Activated CD8-positive, alpha-beta T cell treated with anti-CD3 and anti-CD28 coated beads for 36 hours (primary cell): ENCODE data around the gene SYNRG. TPM values are rescaled to one million over a fixed set of nuclear protein-coding genes. Genes with fewer than 3 reads are reported as not detected.
A peak's percentile ranks its signal among the peaks of the same experiment; 100 is the strongest.

Source experiments
- ATAC-seq: fragments of 200-7000 bp; cut with Tn5 transposase; one replicate; pipeline ENCODE4 v1.10.0; 2021; ENCODE audit warnings: mild to moderate bottlenecking, moderate library complexity
- CTCF ChIA-PET: fragments of 350-600 bp; sonication (Branson Sonifier 250); formaldehyde crosslinking; loops from one replicate; lab custom pipeline; 2021; ENCODE audit warnings: antibody characterized with exemption; lab: Charles Lee
- POLR2A ChIA-PET: fragments of 350-600 bp; sonication (Branson Sonifier 250); formaldehyde crosslinking; loops from one replicate; lab custom pipeline; 2021; ENCODE audit warnings: antibody characterized with exemption; lab: Charles Lee
- DNase-seq: peaks from one replicate; pipeline ENCODE4 v3.0.0-alpha.2; 2020
- H3K27ac Mint-ChIP-seq: one replicate; pipeline ENCODE4 v1.8.0; 2021; ENCODE audit warnings: mild to moderate bottlenecking, mixed read lengths
- H3K27me3 Mint-ChIP-seq: one replicate; pipeline ENCODE4 v1.8.0; 2021; ENCODE audit warnings: mixed read lengths
- H3K36me3 Mint-ChIP-seq: one replicate; pipeline ENCODE4 v1.8.0; 2021; ENCODE audit warnings: low read depth, mixed read lengths
- H3K4me1 Mint-ChIP-seq: one replicate; pipeline ENCODE4 v1.8.0; 2021; ENCODE audit warnings: low read depth, mixed read lengths
- H3K4me3 Mint-ChIP-seq: one replicate; pipeline ENCODE4 v1.8.0; 2021; ENCODE audit warnings: mild to moderate bottlenecking, moderate library complexity, mixed read lengths
- H3K9me3 Mint-ChIP-seq: one replicate; pipeline ENCODE4 v1.8.0; 2021; ENCODE audit warnings: mixed read lengths
- intact Hi-C: fragments of 100-400 bp; cut with micrococcal nuclease; formaldehyde crosslinking; loops from one replicate; pipeline ENCODE4 v1.10.0; 2022
- total RNA-seq, 2 experiments: library from RNA; stranded (reverse); gene quantifications; one replicate each; pipeline ENCODE4 v1.2.3, GENCODE V29; 2021
- TF ChIP-seq, protein P1 (sequence below): fragments of 200-600 bp; IDR thresholded peaks from one replicate; pipeline ENCODE4 v1.8.0; 2022; ENCODE audit warnings: antibody characterized with exemption, mild to moderate bottlenecking

SYNRG gene
- total RNA-seq, 2 experiments from 2014 or later, result 35.4 to 43.1 TPM

DNA sequence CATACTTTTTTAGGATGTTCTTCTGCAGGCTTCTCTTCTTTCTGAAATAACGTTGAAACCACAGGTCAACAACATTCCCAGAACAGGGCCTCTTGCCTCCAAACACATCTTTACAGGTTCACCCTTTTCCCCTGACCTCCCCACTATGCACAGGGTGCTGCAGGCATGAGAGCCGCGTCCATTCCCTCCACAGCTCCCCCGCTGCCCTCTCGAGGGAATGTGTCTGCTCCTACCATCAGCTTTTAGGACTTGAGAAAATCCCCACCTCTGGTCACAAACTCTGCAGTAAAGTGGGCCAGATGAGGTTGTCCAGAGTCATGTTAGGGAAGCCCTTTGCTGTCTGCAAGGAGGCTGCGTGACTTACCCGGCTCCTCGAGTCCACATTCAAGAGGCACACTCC is 89.0 kb downstream of the SYNRG start:
- H3K4me1 Mint-ChIP-seq, result peaks cover 10% of the 10 kb centered on the region
- ATAC-seq (no peak), DNase-seq (no peak)
- H3K27me3 Mint-ChIP-seq, result no peaks in the 10 kb centered on the region
- H3K27ac Mint-ChIP-seq, result peak overlapping the region; percentile 23
- ChIA-PET CTCF (no interaction called here), POLR2A (no interaction called here)
- TF ChIP-seq, protein P1, sequence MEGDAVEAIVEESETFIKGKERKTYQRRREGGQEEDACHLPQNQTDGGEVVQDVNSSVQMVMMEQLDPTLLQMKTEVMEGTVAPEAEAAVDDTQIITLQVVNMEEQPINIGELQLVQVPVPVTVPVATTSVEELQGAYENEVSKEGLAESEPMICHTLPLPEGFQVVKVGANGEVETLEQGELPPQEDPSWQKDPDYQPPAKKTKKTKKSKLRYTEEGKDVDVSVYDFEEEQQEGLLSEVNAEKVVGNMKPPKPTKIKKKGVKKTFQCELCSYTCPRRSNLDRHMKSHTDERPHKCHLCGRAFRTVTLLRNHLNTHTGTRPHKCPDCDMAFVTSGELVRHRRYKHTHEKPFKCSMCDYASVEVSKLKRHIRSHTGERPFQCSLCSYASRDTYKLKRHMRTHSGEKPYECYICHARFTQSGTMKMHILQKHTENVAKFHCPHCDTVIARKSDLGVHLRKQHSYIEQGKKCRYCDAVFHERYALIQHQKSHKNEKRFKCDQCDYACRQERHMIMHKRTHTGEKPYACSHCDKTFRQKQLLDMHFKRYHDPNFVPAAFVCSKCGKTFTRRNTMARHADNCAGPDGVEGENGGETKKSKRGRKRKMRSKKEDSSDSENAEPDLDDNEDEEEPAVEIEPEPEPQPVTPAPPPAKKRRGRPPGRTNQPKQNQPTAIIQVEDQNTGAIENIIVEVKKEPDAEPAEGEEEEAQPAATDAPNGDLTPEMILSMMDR, result no peak
- intact Hi-C loops, result loop anchor here (10.0 kb wide), 1 partner anchor 275 kb away; no protein-coding TSS in a partner anchor
- no peak overlapping the region for H3K4me3 Mint-ChIP-seq
- peaks cover 27% of the 10 kb centered on the region for H3K36me3 Mint-ChIP-seq
- H3K9me3 Mint-ChIP-seq, result no peaks in the 10 kb centered on the region

DNA sequence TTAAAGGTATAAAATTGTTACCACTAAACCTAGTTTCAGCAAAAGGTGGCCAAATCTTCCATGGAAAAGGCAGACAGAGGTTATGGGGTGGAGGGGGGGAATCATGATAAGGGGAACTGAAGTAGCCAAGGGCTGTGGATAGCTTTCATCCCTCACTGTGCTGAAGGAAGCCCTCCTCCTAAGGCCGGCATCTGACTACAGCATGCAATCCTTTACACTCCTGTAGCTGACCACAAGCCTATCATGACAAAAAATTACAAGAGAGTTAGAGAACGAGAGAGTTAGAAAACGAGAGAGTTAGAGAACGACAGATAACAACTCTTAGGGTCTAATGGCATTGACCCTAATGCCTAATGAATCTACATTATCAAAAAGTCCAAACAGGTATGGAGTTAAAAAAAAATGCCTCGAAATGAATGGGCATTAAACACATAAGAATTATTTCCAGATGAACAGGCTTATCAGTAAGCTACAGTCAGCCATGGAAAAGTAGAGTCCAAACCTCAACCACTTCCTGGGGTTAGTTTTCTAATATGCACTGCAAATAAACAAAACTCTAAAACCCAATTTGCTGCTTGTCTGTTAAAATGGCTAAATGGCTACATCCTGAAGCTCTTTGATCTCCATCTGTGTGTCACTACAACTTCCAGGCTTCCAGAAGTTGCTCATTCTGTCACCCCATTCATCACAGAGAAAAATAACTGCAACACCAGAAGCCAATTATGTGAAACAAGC is 89.8 kb downstream of the SYNRG start:
- H3K27me3 Mint-ChIP-seq, result no peaks in the 10 kb centered on the region
- H3K4me3 Mint-ChIP-seq, result no peak overlapping the region
- intact Hi-C loops, result no loop called here
- ChIA-PET POLR2A (no interaction called here), CTCF (interaction anchor here (1.1 kb wide), 1 partner anchor 8 kb away, joined by 5 read pairs; no protein-coding TSS in a partner anchor)
- no peaks in the 10 kb centered on the region for H3K9me3 Mint-ChIP-seq
- peaks cover 10% of the 10 kb centered on the region for H3K4me1 Mint-ChIP-seq
- peak overlapping the region; percentile 74 for H3K27ac Mint-ChIP-seq
- DNase-seq (no peak), ATAC-seq (no peak)
- TF ChIP-seq, protein P1, result no peak
- peaks cover 25% of the 10 kb centered on the region for H3K36me3 Mint-ChIP-seq

DNA sequence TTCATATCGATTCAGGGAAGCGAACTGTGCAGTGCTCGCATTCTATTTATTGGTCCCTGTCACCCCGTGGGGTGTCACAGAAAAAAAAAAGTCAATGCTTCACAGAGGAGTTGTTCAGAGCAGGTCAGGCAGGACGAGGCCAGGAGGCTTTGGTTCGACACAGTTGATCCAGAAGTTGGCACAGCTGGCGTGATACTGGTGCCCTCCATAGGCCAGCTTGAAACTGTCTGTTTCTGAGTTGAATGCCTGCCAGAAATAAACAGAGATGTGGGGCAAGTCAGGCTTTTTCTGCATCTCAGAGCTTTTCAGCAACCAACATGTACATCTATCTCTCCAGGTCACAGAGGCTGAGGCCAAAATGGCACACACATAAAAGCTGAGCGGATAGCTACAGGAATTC is 90.4 kb downstream of the SYNRG start:
- H3K4me3 Mint-ChIP-seq, result no peak overlapping the region
- ATAC-seq, result no peak
- H3K27me3 Mint-ChIP-seq, result no peaks in the 10 kb centered on the region
- TF ChIP-seq, protein P1, result no peak
- H3K4me1 Mint-ChIP-seq, result peaks cover 8% of the 10 kb centered on the region
- CTCF ChIA-PET, result interaction anchor here (0.6 to 1.1 kb wide), 2 partner anchors 9 to 297 kb away, joined by 3 to 5 read pairs; no protein-coding TSS in a partner anchor
- POLR2A ChIA-PET, result no interaction called here
- peak overlapping the region; percentile 74 for H3K27ac Mint-ChIP-seq
- intact Hi-C loops, result no loop called here
- no peaks in the 10 kb centered on the region for H3K9me3 Mint-ChIP-seq
- H3K36me3 Mint-ChIP-seq, result peaks cover 24% of the 10 kb centered on the region
- no peak for DNase-seq

DNA sequence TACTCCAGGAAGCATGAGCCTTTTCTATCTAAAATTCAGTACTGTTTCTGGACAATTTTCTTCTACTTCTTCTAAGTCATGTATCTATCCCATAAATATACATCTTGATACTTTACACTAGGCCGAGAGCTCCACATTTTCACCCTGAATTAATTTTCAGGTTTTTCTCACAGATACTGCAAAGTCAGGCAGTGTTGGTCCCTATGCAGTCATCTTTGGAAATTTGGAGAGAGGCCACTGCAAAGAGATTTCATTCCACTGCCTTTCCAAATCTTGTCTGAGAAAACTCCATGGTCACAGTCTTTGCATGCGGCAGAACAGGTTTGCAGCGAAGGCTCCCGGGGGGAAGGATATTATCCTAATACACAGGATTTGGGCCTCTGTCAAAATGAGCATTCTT is 91.3 kb downstream of the SYNRG start:
- ChIA-PET CTCF (interaction anchor here (0.9 to 1.1 kb wide), 2 partner anchors 8 to 145 kb away, joined by 3 to 4 read pairs; no protein-coding TSS in a partner anchor), POLR2A (interaction anchor here (1.1 kb wide), 1 partner anchor 145 kb away, joined by 3 read pairs; no protein-coding TSS in a partner anchor)
- Mint-ChIP-seq H3K4me3 (no peak overlapping the region), H3K9me3 (no peaks in the 10 kb centered on the region), H3K27ac (peak overlapping the region; percentile 16), H3K36me3 (peaks cover 22% of the 10 kb centered on the region), H3K27me3 (no peaks in the 10 kb centered on the region), H3K4me1 (peaks cover 3% of the 10 kb centered on the region)
- DNase-seq, result no peak
- ATAC-seq, result no peak
- intact Hi-C loops, result no loop called here
- TF ChIP-seq, protein P1, result no peak

DNA sequence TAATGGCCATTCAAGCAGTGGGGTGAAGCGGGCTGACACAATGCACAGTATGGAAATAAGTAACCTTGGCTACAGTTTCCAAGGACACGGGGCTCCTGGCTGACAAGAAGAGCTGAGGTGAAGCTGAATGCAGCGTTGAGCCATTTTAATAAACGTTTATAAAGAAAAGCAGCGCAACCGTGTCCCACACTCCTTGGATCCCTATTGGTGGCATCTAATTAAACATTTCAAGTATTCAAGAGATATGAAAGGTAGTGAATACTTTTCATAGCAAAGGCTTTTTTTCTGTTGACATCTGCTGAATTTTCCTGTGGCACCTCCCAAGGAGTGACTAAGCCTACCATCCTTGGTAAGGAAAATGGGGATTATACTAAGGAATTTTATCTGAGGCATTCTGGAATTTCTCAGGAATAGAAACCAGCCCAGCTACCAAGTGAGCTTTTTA is 93.1 kb downstream of the SYNRG start:
- intact Hi-C loops, result no loop called here
- TF ChIP-seq, protein P1, result no peak
- Mint-ChIP-seq H3K4me1 (peaks cover 5% of the 10 kb centered on the region), H3K27me3 (no peaks in the 10 kb centered on the region), H3K27ac (no peak overlapping the region), H3K9me3 (no peaks in the 10 kb centered on the region), H3K36me3 (peaks cover 27% of the 10 kb centered on the region), H3K4me3 (no peak overlapping the region)
- DNase-seq, result no peak
- CTCF ChIA-PET, result no interaction called here
- no peak for ATAC-seq
- POLR2A ChIA-PET, result interaction anchor here (0.9 kb wide), 1 partner anchor 84 kb away, joined by 3 read pairs; no protein-coding TSS in a partner anchor
